Glomerular visceral epithelial cell (primary cell): ENCODE results near the gene CACNA2D1.
"Not testable (repeated sequence)": the region's sequence is repeated elsewhere in the genome, so short reads cannot be mapped to it uniquely, and the experiment has no call there.

Source experiments
- DNase-seq: peaks from one replicate; pipeline ENCODE4 v3.0.0-alpha.2; 2016; ENCODE audit errors: extremely low spot score

CACNA2D1 gene

DNA sequence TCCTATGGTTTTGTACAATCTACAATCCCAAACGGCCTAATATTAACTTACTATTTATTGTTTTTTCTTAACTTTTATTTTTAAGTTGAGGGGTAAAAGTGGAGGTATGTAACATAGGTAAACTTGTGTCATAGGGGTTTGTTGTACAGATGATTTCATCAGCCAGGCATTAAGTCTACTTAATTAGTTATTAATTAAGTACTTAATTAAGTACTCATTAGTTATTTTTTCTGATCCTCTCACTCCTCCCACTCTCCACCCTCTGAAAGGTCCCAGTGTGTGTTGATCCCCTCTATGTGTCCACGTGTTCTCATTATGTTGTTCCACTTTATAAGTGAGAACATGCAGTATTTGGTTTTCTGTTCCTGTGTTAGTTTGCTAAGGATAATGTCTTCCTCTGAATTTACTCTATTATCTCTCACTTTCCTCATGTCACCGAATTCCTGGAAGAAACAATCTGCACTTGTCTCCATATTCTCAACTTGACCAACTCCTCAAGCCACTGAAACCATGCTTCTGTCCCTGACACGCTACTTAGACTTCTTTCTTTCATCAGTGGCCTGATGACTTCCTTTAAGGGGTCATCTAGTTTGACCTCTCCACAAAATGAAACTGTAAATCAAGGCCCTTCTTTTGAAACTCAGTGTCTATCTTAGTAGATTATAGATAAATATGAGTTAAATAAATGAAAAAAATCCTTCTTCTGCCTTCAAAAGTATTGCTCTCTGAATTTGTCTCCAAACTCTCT, 9.1 kb downstream of the CACNA2D1 start:
- no peak for DNase-seq

- DNase-seq: no peak
Measured at GRCh38 chr7:82433507-82433906, 10.1 kb downstream of the CACNA2D1 start.

- DNase-seq: not testable (repeated sequence)
Measured at GRCh38 chr7:82432743-82433142, 10.8 kb downstream of the CACNA2D1 start.

- no peak for DNase-seq
Measured at GRCh38 chr7:82430500-82431465, 12.8 kb downstream of the CACNA2D1 start.

DNA sequence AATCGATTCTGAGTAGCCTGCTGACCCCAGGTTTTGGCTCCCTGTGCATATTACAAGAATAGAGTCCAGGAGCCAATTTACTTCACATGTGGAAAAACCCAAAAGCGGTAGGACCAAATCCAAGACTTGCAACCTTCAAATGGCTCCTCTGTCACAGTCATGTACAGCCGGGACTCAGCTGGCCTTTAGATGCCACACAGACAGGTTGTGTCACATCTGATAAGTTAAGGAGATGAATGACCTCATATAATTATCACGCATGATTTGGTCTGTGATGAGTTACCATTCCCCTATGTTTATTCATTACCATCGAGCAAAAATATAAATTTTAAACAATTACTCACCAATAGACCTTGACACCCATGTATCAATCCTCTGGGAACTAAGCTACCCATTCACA, 14.2 kb downstream of the CACNA2D1 start:
- no peak for DNase-seq

GRCh38 chr7:82428186-82428961, 15.2 kb downstream of the CACNA2D1 start:
- DNase-seq: no peak

- DNase-seq: no peak
Measured at GRCh38 chr7:82423446-82423845, 20.1 kb downstream of the CACNA2D1 start.

DNA sequence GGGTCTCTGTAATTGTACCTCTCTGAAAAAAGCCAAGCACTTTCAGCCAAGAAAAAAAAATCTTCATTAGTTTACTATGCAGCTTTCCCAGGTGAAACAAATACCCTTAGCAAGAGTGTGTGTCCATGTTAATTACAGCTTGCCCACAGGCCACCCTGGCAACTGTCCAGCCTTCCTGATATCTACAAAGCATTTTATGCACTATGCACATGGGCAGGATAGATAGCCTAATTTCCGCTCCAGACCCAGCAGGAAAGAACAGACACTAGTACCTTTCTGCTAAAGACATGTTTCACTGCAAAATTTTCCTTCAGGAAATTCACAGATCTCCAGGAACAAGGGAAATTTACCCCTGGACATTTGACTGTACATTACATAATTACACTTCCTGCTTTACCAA, 24.4 kb downstream of the CACNA2D1 start:
- no peak for DNase-seq

GRCh38 chr7:82417898-82418297, 25.7 kb downstream of the CACNA2D1 start:
- no peak for DNase-seq

DNA sequence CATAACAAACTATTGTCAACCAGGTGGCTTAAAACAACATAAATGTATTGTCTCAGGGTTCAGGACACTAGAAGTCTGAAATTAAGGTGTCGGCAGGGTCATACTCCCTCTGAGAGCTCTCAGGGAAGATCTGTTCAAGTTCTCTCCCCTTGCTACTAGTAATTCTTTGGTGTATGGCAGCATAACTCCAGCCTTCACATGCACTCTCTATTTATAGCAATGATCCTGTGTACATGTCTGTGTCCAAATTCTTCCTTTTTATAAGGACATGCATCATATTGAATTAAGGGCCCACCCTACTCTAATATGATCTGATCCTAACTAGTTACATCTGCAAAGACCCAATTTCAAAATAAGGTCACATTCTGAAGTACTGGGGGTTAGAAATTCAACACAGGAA, 27.2 kb downstream of the CACNA2D1 start:
- DNase-seq: no peak

- DNase-seq: no peak
Measured at GRCh38 chr7:82414389-82414788, 29.2 kb downstream of the CACNA2D1 start.

DNA sequence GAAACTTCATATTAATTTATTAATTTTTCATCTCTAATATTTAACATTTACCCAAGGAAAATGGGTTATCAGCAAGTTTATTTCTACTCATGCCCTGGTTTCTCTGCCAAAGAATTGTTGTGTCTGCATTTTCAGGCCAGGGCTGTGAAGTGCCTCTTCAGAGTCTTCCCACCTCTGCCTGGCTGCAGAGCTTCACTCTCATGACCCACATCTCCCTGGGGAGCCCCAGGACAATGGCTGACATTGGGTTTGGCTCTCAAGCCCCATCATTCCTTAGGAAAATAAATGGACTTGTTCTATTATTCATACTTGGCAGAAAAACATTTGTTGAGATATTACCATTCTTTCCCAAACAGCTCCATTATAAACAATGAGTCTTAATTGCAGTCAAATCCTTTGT, 30.3 kb downstream of the CACNA2D1 start:
- no peak for DNase-seq

DNA sequence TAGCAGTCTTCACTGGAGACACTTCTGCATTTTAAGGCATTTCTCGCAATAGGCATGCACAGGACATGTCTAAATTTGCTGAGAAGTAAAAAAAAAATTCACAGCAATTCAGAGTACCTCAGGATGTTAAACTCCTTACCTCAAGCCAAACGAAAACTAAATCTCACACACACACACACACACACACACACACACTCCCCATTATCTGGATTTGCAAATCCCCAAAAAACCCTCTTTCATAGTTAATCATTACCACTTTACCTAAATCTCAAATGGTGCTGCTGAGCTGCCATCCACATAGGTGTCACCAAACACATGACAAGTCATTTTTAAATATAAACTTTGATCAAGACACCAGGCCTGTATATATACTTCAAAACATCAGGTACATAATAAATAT, 31.8 kb downstream of the CACNA2D1 start:
- no peak for DNase-seq

- no peak for DNase-seq
Measured at GRCh38 chr7:82410461-82410860, 33.1 kb downstream of the CACNA2D1 start.

DNA sequence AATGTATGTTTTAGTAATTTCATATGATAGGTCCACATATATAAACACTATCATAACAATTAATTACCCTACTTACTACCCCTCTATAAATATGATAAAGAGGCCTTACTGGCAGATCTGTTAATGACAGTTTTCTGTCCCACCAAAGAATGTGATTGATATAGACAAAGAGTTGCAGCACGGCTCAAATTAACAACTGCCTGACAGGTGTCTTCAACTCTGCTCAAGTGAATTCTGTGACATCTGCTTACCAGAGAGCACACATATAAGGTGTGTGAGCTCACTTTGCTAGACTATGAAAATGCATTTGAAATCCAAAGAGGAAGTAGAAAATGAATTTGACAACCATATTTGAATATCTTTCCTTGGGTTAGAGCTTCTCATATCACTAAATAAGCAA, 36.6 kb downstream of the CACNA2D1 start:
- DNase-seq: no peak

GRCh38 chr7:82405301-82405700, 38.3 kb downstream of the CACNA2D1 start:
- DNase-seq: no peak

GRCh38 chr7:82404652-82405051, 38.9 kb downstream of the CACNA2D1 start:
- no peak for DNase-seq

DNA sequence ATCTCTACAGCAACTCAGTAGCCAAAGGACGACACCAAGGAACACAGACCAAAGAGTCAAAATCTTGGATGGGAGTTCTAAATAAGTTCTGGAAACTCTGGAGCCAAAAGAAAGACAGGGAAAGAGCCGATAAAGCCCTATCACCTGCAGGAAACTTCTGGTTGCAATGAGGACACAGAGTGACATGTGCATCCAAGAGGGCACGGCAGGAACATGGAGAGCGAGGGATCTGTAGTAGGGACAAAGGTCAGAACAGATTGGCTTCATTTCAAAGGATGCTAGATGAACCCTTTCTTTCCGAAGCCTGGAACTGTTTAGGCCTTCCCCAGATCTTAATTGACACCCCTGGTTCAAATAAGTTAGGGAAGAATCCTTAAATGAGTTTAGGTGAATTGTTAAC, 39.5 kb downstream of the CACNA2D1 start:
- no peak for DNase-seq

GRCh38 chr7:82397879-82398524, 45.6 kb downstream of the CACNA2D1 start:
- DNase-seq: no peak

GRCh38 chr7:82396343-82396742, 47.2 kb downstream of the CACNA2D1 start:
- DNase-seq: no peak

DNA sequence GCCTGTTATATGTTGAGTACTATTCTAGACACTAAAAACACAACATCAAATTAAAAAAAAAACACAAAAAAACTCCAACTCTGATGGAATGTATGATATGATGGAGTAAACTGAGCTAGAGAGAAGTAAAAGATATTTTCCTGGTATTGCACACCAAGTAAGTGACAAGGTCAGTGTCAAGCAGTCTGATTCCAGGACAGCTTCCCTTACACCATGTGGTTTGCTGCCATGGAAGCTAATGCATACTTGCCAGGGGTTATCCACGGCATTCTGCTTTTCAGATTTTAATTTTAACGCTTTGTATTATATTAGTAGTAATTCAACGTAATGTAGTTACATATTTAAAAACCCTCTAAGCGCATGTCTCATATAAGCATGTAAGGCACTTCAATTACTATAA, 48.4 kb downstream of the CACNA2D1 start:
- DNase-seq: no peak

GRCh38 chr7:82393840-82394220, 49.7 kb downstream of the CACNA2D1 start:
- DNase-seq: no peak
